Stimulated activated CD4-positive, alpha-beta T cell treated with anti-CD3 and anti-CD28 coated beads, Interleukin-12 subunit alpha, Interleukin-12 subunit beta, amount 100 ng/mL, for 48 hours (primary cell): ENCODE measurements around the gene OR2A25.

Experiments used
- DNase-seq, 3 donors: peaks; one replicate each; pipeline ENCODE4 v3.0.0-alpha.2; 2020; ENCODE audit warnings: low read depth in 2 of 3, low spot score in 1 of 3

OR2A25 gene

GRCh38 chr7:144069953-144070352 lies 342 bp downstream of the OR2A25 start:
- no peak for DNase-seq

- no peak for DNase-seq
Measured at GRCh38 chr7:144074374-144074773, 4.8 kb downstream of the OR2A25 start.

- DNase-seq: no peak
Measured at GRCh38 chr7:144085978-144086377, 16.4 kb downstream of the OR2A25 start, which contains the start of gene OR2A12. TSS of gene OR2A12 (plus strand) at chr7:144086278. CDS start at chr7:144095108, 8,830 bp downstream.

- DNase-seq: no peak
Measured at GRCh38 chr7:144086730-144087129, 17.1 kb downstream of the OR2A25 start.

- no peak for DNase-seq
Measured at GRCh38 chr7:144087230-144087629, 17.6 kb downstream of the OR2A25 start.

- no peak for DNase-seq
Measured at GRCh38 chr7:144090667-144091066, 21.1 kb downstream of the OR2A25 start.

GRCh38 chr7:144098776-144099175 lies 29.2 kb downstream of the OR2A25 start:
- DNase-seq: no peak

GRCh38 chr7:144100607-144101006 lies 31.0 kb downstream of the OR2A25 start:
- DNase-seq: no peak

GRCh38 chr7:144102041-144102440 lies 32.4 kb downstream of the OR2A25 start:
- DNase-seq: no peak

- DNase-seq: no peak
Measured at GRCh38 chr7:144105211-144105610, 35.6 kb downstream of the OR2A25 start.

GRCh38 chr7:144109283-144109682 lies 39.7 kb downstream of the OR2A25 start, which contains the start of gene OR2A2:
TSS of gene OR2A2 (plus strand) at chr7:144109583. CDS start at chr7:144109583, 0 bp downstream.
- no peak for DNase-seq

GRCh38 chr7:144110272-144110671 lies 40.7 kb downstream of the OR2A25 start:
- no peak for DNase-seq

GRCh38 chr7:144113651-144114050 lies 44.0 kb downstream of the OR2A25 start:
- no peak for DNase-seq

GRCh38 chr7:144118341-144118740 lies 48.7 kb downstream of the OR2A25 start:
- DNase-seq: no peak

- no peak for DNase-seq
Measured at GRCh38 chr7:144122876-144123275, 53.3 kb downstream of the OR2A25 start, which contains the start of gene OR2A14. TSS of gene OR2A14 (plus strand) at chr7:144123176. CDS start at chr7:144129113, 5,937 bp downstream.
